Measurements from ENCODE around the gene CCDC88A.
"Not testable (repeated sequence)": the region's sequence is repeated elsewhere in the genome, so short reads cannot be mapped to it uniquely, and the experiment has no call there.

The CCDC88A gene

GRCh38 chr2:55282110-55282917 is 137.3 kb downstream of the CCDC88A start:
- peak; percentile 88 for DNase-seq

- not testable (repeated sequence) for DNase-seq
Measured at GRCh38 chr2:55280851-55281546, 138.7 kb downstream of the CCDC88A start.

GRCh38 chr2:55279859-55280424 is 139.7 kb downstream of the CCDC88A start:
- peak; percentile 32 for DNase-seq

- DNase-seq, result peak; percentile 75
Measured at GRCh38 chr2:55279214-55279835, 140.3 kb downstream of the CCDC88A start.

GRCh38 chr2:55277310-55277709 is 142.3 kb downstream of the CCDC88A start:
- DNase-seq, result no peak

GRCh38 chr2:55274346-55274745 is 145.3 kb downstream of the CCDC88A start:
- not testable (repeated sequence) for DNase-seq

GRCh38 chr2:55269645-55269990 is 150.0 kb downstream of the CCDC88A start:
- DNase-seq, result peak; percentile 29

GRCh38 chr2:55268907-55269644 is 150.6 kb downstream of the CCDC88A start, which contains the start of gene MTIF2:
Gene MTIF2, minus strand, starts transcription at chr2:55269231. Its CDS starts 5,373 bp downstream, at chr2:55263858.
- DNase-seq, result peak; percentile 97

- peak; percentile 42 for DNase-seq
Measured at GRCh38 chr2:55268288-55268906, 151.3 kb downstream of the CCDC88A start.

- not testable (repeated sequence) for DNase-seq
Measured at GRCh38 chr2:55259586-55259985, 160.1 kb downstream of the CCDC88A start.

GRCh38 chr2:55252832-55253231 is 166.8 kb downstream of the CCDC88A start:
- DNase-seq, result no peak

GRCh38 chr2:55247025-55247424 is 172.6 kb downstream of the CCDC88A start:
- DNase-seq, result no peak

- DNase-seq, result no peak
Measured at GRCh38 chr2:55245411-55245810, 174.2 kb downstream of the CCDC88A start.

- no peak for DNase-seq
Measured at GRCh38 chr2:55242617-55243016, 177.0 kb downstream of the CCDC88A start.

- DNase-seq, result not testable (repeated sequence)
Measured at GRCh38 chr2:55241582-55241981, 178.1 kb downstream of the CCDC88A start.

- no peak for DNase-seq
Measured at GRCh38 chr2:55239656-55240222, 179.9 kb downstream of the CCDC88A start.

Data from NCI-H82 (cell line).